ENCODE measurements around the gene HNRNPA1L2. TPM values are rescaled to one million over a fixed set of nuclear protein-coding genes. Genes with fewer than 3 reads are reported as not detected.
"Not testable (repeated sequence)": the region's sequence is repeated elsewhere in the genome, so short reads cannot be mapped to it uniquely, and the experiment has no call there.

HNRNPA1L2 gene
- total RNA-seq, 1 donor from 2014 or later: 2.4 TPM

DNA sequence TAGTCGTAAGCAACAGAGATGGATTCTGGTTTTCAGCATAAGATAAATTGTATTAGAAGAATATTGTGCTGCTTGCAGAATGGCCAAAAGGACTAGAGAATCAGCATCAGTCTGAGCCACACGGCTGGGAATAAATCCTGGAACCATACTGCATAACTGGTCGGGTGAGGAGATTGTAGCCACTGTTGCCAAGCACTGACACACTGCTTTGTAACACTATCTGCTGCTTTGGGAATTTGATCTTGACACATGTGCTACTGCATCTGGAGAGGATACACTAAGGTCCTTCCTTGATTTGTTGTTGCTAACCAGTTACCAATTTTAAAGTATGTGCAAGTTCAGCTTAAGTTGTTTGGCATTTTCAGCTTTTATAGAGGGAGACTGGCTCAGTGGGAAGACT, 1.9 kb downstream of the HNRNPA1L2 start:
- no peak for DNase-seq (ENCODE audit: low read depth in 2 of 2)

DNA sequence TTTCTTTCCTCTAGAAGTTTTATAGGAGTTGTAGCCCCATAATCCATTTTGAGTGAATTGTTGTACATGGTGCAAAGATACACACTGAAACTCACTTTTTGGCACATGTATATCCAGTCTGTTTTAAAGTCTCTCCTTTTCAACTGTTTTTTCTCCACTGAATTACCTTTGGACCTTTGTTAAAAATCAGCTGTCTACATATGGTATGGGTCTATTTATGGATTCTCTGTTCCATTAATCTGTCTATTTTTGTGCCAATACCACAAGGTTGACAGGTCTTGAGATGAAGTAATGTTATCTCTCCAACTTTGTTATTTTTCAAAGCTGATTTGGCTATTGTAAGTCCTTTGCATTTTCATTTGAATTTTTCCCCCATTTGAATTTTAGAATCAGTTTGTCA, 4.7 kb downstream of the HNRNPA1L2 start:
- DNase-seq (ENCODE audit: low read depth in 2 of 2): no peak

DNA sequence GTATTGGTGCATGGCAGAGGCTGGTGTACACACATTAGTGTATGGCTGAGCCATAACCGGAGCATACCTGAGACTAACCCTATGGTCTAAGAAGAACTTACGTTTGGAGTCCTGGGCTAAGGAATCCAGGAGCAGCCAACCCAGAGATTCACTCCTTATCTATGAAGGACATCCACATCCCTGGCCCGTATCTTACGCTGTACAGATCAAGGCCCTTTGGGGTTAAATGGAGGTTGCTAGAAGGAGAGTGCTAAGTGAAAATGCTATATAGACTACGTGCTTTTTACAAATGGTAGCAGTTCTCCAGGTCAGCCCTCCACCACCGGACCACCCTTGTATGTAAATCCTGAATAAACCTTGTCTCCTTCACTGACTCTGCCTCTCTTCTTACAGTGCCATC, 8.5 kb downstream of the HNRNPA1L2 start:
- peak in 1 of 2 donors; percentile 3 for DNase-seq (ENCODE audit: low read depth in 2 of 2)

DNA sequence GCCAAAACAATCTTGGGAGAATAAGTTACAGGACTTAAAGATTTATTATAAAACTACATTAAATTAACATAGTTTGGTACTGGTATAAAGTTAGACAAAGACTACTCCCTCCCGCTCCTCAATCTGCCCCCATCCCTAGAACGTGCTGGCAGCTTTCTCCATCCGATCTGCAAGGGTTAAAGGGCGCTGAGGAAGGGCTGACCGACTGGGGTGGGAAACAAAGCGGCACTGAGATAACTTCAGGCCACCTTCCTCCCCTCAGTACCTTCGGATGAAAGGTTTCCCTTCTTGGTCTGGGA, 9.6 kb downstream of the HNRNPA1L2 start:
- no peak for DNase-seq (ENCODE audit: low read depth in 2 of 2)

DNA sequence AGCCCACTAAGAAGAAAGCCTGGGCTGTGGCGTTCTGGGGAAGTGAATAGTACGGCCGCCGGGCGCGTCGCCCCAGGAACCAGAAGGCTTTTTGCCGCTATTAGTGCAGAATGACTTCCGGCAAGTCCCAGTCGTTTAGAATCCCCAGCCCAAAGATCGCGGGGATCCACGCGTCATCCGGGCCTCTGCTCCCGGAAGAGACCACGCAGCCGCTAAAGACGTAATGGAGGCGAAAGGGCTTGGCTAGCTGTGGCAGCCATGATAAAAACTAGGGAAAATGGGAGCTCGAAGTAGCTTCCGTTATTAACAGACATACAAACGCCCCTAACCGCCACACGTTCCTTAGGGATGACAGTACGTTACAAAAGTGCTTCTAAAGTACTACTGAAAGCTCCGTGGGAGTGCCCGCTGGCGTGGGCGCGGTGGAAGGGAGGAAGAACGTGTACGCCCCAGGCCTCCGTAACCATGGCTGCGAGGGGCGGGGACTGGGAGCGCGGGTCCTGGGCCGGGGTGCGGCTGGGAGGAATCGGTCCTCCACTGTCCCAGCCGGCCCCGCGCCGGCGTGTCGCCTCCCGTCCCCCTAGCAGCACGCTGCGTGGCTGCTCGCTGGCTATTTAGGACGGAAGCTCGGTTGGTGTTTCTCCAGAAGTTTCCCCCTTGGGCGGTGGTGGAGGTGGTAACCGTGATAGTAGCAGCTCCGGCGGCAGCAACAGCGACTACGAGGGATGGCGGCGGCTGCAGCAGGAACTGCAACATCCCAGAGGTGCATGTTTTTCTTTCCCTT, 10.2 kb downstream of the HNRNPA1L2 start, which contains the start of gene SUGT1:
SUGT1 (plus strand) TSS at position 641 of the 784 bp plus-strand sequence; CDS start at position 726, 85 bp downstream.
- peak; percentile 98 to 99 for DNase-seq (ENCODE audit: low read depth in 2 of 2)

DNA sequence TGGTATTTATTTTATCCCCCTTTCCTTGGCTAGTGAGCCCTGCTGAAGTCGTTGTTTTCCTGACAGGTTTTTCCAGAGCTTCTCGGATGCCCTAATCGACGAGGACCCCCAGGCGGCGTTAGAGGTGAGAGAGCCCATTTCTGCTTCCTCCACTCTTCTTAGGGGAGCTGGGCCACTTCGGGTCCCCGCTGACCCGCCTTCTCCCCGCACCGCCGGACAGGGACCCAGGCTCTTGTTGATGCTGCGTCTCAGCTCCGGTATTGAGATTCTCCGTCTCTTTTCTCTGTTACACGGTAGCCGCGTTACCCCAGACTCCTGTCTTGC, 10.7 kb downstream of the HNRNPA1L2 start:
- no peak for DNase-seq (ENCODE audit: low read depth in 2 of 2)

DNA sequence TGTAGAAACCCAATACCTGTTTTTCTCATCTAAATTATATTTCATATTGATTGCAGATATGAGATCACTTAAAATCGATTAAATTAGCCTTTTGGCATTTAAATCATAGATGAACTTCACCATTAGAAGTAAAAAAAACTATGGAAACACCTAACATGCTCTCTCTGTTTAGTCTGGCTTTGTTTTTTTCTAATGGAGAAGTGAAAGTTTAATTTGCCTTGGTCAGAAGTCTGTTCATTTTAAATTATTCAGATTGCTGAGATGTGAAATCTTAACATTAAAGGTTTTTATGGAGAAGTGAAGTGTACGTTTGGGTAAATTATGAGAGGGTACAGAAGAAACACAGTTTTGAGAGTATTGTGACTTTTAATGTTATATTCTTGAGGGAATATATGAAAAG, 17.1 kb downstream of the HNRNPA1L2 start:
- DNase-seq (ENCODE audit: low read depth in 2 of 2): no peak

DNA sequence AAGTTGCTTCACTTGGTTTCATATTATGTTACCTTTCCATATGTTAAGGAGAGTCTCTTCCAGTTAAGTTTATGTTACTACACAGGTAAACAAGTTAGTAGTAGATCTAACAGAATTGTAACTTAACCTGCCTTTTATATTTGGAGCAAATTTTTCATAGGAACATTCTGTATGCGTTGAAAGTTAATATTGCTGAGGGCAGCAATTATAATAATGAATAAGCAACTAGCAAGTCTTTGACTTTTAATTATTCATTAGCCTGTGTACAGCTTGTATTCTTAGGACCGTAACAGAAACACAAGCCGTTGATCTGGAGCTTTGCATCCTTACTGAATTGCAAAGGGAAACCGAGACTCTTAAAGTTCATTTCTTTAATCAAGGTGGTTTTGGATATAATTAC, 22.0 kb downstream of the HNRNPA1L2 start:
- DNase-seq (ENCODE audit: low read depth in 2 of 2): no peak

DNA sequence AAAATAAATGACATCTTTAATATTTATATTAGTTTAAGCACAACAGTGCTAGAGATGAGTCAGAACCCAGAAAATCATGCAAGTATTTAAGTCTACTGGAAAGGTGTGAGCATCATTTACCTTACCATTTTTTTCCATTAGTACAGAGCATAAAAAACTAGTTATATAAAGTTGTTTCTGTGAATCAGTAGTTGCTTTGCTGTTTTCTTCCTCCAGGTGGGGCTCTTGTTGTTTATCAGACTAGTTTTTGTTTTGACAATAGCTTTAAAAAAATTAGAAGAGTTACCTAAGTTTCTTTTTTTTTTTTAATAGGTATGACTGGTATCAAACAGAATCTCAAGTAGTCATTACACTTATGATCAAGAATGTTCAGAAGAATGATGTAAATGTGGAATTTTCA, 23.1 kb downstream of the HNRNPA1L2 start:
- peak; percentile 39 to 59 for DNase-seq (ENCODE audit: low read depth in 2 of 2)

DNA sequence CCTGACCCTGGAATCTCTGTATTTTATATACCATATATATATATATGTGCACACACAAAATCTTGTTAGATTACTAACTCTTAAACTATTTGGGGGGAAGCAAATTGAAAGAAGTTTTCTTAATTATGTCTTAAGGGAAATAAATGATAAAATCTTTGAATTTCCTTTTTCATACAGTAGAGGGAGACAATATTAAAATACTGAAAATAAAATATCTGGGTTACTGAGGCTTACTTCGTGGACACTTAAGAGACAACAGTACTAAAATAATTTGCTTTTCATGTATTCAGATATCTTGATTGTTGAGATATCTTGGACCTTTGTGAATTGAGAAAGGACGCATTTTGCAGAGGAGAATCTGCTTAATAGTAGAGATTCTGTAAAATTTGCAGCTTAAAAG, 27.4 kb downstream of the HNRNPA1L2 start:
- no peak for DNase-seq (ENCODE audit: low read depth in 2 of 2)

DNA sequence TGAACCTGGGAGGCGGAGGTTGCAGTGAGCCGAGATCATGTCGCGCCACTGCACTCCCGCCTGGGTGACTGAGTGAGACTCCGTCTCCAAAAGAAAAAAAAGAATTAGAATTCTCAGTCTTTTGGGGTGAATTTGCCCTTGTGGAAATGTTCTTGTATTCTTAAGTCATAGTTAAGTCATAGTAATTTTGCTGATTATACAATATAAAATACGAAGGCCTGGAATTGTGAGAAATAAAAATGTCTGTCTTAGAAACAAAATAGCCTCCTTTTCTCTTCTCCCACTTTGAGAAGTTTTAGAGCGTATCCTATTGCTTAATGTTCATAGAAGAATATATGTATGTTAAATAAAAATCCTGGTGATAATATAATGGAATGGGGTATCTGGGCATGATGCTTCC, 28.5 kb downstream of the HNRNPA1L2 start:
- no peak for DNase-seq (ENCODE audit: low read depth in 2 of 2)

DNA sequence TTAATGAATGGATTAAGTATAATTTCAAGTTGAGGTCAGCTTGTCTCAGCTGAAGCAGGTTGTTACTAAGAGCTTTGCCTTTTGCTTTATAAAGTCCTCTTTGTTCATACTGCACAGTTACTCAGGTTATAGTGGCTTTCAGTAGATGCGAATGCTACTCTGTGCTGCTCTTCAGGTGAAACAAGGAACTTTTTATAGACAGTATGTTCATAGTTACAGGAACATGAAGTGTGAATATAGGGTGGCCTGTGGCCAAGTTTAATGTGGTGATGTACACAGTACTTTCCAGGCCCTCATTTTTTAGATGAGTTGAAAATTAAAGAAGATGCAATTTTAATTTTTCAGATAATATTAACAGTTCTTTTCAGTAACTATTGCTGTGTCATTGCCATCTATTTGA, 31.2 kb downstream of the HNRNPA1L2 start:
- no peak for DNase-seq (ENCODE audit: low read depth in 2 of 2)

DNA sequence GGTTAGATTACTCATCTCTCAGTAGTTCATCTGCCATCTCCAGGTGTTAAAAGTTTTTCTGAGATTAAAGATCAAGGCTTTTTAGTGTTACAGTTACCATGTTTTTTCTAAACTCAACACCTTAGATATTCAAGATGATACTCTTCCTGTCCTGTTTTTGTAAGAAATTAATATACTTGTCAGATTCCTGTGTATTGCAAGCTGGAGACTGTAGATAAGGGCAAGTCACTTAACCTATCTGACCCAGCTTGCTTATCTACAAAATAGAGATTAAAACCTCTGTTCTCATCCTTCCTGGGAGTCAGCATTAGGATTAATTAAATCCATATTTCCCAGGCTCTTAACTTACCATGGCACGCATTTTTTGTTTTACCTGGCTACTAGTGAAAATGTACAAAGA, 35.6 kb downstream of the HNRNPA1L2 start:
- DNase-seq (ENCODE audit: low read depth in 2 of 2): no peak

DNA sequence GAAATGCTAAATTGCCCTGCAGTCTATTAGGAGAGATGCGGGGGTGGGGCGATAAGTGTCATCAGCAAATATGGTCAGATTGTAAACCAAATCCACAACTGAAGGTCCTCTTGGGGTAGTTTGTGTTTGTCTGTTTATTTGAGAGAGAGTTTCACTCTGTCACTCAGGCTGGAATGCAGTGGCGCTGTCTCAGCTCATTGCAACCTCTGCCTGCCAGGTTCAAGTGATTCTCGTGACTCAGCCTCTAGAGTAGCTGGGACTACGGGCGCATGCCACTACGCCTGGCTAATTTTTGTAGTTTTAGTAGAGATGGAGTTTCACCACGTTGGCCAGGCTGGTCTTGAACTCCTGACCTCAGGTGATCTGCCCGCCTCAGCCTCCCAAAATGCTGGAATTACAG, 43.6 kb downstream of the HNRNPA1L2 start:
- DNase-seq (ENCODE audit: low read depth in 2 of 2): not testable (repeated sequence)

DNA sequence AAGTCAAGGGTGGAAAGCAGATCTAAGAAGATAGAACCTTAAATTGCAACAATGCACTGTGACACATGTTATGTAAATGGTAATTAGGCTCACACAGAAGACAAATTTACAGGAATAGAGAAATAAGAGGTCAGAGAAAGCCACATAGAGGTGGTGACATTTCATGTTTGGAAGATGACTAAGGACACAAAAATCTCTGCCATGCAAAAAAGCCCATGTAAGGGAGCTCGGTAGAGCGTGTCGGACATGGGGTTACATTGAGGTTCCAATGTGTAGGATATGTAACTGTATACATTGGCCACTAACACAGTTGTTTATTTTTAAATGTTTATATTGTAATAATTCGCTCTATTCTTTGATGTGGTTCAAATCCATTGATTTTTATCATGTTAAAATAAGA, 44.1 kb downstream of the HNRNPA1L2 start:
- no peak for DNase-seq (ENCODE audit: low read depth in 2 of 2)

Other genes starting within 250 kb of the HNRNPA1L2 start
- gene THSD1, start 236.3 kb upstream of the HNRNPA1L2 start, total RNA-seq: 39.7 and 77.2 TPM in 2 replicates
- gene VPS36, start 191.8 kb upstream of the HNRNPA1L2 start, total RNA-seq: 13.5 and 26.6 TPM in 2 replicates
- 9.5 and 16.8 TPM in 2 replicates for gene CKAP2, start 187.0 kb upstream of the HNRNPA1L2 start, total RNA-seq
- gene SUGT1, start 10.4 kb downstream of the HNRNPA1L2 start, total RNA-seq: 25.1 and 27.8 TPM in 2 replicates
- gene CNMD, start 97.4 kb downstream of the HNRNPA1L2 start, total RNA-seq: not detected in 2 replicates
- gene PCDH8, start 206.2 kb downstream of the HNRNPA1L2 start, total RNA-seq: under 0.01 TPM in 1 of 2 replicates, not detected in the other

Data from lung microvascular endothelial cell (primary cell).